HG03175 (cell line): ENCODE measurements around the gene PRKAG2.
"Not testable (repeated sequence)": the region's sequence is repeated elsewhere in the genome, so short reads cannot be mapped to it uniquely, and the experiment has no call there.

Source experiments
- ATAC-seq: cut with Tn5 transposase; IDR thresholded peaks from one replicate; pipeline ENCODE4 v1.9.1; 2021; ENCODE audit warnings: mild to moderate bottlenecking, moderate library complexity; ENCODE audit not compliant: unreplicated experiment

The PRKAG2 gene

DNA sequence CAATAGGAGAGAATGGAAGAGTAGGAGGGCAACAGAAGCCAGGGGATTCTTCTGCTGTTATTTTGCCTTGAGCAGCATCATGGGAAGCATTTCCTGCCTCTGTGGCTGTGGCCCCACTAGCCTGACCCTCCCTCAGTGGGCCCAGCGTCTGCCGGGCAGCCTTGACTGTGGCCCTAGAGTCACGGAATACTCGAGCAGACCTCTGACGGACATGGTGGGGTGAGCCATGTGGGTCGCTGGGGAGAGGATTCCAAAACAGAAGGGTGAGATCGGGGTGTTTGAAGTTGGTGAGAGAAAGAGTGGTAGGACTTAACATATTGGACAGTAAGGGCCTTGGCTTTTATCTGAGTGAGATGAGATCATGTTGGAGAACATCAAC, 8.3 kb upstream of the PRKAG2 start:
- no peak for ATAC-seq

DNA sequence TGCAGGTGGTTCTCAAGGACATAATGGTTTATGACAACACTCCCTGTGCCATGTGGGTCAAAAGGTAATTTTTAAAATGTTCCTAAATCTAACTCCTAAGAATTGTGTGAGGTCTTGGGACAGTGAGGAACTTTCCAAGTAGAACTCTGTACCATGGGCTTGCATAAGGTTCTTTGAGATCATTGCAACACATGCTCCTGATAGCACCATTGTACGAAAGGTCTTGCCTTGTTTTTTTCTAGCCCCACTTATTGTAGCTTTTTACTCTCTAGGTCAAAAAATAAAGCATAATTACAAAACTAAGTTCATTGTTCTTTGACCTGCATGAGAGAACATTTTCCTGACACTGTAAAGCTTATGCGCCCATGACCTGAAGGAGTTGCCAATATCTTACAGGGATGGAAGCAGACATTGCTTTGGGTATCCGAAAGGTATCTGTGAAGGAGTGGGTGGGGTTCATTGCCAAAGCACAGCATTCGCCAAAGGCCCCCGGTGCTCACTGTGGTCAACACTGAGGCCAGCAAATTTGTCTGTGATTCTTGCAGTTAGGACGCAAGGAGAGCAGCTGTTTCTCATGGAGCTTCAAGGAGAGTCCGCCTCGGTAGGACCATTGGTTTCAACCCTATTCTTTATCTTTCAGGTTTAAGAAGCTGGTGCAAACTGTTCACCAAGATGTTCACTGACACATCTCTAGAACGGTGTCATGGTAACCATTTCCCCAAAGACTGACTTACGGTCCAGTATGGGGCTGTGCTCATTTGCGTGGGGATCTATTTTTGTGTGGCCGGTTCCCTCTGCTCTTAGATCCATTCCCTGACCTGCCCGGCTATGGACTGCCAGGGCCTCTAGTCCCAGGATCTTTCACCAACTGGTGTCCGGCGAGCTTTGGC, 7.6 kb upstream of the PRKAG2 start:
- ATAC-seq, result no peak

- no peak for ATAC-seq
These were observed 6.9 kb upstream of the PRKAG2 start for GRCh38 chr7:151883857-151884256.

- ATAC-seq, result no peak
These were observed 5.8 kb upstream of the PRKAG2 start for GRCh38 chr7:151882734-151883133.

DNA sequence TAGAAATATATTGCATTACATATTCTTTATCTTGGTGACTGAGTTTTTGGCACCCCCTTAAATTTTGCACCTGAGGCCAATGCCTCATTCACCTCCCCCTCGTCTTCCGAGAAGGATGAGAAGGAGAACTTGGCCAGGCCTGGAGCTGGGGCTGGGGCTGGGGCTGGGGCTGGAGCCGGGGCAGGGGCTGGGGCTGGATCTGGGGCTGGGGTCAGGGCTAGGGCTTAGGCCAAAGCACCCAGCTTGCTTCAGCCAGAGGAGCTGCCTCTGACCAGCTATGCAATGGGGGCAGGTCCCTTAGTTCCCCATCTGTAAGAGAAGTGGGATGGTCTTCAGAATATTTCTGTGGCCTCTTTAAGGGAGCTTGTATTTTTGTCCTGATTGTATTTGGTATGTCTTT, 3.8 kb upstream of the PRKAG2 start:
- no peak for ATAC-seq

GRCh38 chr7:151877911-151878835, 1.3 kb upstream of the PRKAG2 start:
- no peak for ATAC-seq

DNA sequence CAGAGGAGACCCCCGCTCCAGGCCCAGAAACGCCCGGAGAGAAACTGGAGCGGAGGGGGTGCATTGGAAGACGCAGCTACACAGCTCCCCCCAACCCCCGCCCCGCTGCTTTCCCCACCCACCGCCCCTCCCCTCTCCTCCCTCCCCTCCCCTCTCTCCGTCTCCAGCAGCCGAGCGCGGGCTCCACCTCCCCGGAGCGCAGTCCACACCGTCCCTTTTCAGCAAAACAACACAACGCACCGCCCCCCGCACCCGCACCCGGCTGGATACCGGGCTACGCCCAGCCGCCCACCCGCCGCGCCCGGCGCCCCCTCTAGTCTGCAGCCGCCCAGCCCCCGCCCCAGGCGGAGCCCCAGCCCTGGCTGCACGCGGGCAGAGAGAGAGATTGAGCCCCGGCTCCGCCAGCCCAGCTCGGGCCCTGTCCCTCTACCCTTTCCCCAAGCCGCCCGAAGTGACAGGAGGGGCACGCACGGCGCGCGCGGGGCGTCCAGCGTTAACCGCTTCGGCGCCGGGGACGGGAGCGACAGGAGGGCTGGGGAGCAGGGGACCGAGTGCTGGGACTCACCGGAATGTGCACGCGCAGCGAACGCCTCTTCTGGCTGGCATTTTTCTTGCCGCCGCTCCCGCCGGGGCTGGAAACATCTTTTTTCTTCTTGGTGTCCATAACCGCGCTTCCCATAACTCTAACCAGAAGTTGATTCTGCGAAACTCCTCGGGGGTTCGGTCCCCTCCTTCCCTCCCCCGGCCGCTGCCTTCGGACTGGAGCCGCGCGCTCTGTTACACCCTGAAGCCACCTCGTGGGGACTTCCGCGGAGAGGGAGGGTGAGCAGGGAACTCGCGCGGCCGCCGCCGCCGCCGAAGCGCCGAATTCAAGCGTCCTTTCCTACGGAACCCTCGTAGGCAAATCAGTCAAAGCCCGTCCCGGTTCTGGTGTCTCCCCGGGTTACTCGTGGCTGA, 695 bp downstream of the PRKAG2 start:
- ATAC-seq, result no peak

DNA sequence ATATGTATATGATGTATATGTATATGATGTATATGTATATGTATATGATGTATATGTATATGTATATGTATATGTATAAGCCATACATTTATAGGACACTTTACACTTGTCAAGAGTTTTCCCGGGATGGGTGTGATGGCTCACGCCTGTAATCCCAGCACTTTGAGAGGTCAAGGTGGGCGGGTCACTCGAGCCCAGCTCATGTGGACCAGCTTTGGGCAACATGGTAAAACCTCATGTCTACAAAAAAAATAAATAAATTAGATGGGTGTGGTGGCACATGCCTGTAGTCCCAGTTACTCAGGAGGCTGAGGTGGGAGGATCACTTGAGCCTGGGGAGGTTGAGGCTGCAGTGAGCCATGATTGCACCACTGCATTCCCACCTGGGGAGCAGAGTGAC, 2.4 kb downstream of the PRKAG2 start:
- not testable (repeated sequence) for ATAC-seq

DNA sequence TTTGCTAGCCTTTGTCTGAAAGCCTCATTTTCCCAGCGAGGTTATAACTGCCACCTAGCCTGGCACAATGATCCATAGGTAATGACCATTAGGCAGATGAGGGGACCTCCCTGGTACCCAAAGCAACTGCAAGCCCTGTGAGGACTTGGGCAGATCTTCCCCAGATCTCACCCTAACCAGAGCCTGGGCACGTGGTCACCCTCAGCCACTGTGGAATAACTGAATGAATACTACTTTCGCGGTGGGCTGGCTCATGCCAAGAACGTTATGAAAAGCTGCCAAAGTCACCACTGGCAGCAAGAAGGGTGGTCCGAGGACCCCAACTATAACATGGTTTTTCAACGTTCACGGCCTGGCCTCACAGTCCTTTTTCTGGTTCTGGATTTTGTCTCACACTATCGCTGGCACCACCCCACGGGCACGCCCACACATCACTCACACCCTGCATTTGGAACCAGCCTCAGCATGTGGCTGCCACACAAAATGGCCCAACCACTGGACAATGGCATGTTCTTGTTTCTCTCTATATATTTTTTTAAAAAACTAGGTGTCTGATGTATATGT, 3.4 kb downstream of the PRKAG2 start:
- no peak for ATAC-seq

DNA sequence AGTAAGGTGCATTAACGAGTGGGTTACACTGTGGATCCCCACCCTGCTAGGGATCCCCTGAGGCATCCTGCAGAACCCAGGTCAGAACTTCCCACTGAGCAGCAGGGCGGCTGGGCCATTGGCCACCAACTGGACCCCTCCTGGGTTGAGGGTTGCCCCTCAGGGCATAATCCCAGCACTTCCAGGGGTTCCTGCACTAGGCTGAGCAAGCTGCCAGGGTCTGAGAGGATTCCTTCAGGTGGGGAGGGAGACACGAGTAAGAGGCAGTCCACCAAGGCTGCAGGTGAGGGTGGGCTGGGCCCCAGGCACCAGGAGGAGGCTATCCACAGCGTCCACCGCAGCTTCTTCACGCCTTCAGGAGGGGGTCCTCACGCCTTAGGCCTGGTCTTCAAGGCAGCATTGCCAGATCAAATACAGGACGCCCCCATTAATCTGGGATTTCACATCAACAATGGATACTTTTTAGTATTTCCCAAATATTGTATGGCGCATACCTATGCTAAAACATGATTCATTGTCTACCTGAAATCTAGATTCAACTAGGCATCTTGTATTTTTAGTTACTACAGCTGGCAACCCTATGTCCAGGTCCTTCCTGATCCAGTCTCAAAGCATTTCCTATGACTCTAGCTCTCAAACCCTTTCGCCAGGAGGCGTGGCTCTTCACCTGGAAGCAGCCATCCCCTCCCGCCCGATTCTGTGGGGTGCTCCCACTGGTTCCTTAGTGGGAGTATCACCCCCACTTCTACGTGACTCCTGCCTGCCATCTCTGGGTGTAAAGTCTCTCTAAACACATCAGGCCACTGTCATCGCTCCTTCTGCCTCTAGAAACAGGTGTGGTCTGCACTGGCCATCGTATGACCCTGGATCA, 4.1 kb downstream of the PRKAG2 start:
- ATAC-seq, result no peak

DNA sequence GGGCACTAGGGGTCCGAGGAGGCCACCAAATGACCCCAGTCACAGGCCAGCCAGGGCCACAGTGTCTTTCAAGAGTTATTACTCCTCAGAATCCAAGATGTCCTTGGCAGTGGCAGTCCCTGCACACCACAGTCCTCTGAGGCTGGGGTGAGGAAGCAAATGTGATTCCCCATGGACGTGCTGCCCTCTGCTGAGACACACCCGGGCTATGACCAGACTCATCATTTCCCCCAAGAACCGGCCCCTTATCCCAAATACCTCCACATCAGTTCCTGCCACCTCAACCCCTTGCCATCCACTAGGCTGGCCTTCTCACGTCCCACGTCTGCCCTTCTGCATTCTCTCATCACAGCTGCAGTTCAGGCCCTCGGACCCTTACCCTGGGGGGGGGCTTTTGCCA, 5.0 kb downstream of the PRKAG2 start:
- no peak for ATAC-seq

DNA sequence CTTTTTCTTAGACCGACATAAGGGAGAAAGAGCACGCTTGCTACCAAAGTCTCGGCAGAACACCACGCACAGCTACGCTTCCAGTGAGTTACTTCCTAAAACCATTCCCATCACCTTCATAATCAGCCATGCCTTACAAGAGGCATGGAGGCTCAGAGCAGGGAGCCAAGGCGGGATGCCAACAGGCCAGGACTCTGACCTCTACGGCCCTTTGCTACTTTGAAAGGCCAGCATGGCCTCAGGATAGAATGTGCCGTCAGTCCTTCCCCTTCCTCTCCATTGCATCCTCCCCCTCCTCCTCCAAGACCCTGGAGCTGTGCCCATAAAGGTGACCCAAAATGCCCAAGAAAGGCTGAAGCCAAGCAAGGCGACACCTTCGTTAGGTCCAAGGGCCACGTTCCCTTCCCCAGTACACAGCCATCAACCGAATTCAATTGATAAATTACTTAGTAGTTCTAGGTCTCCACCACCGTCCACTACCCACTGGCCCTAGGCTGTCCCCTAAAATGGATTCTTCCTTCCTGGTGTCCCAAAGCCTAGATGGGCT, 5.7 kb downstream of the PRKAG2 start:
- ATAC-seq, result no peak

DNA sequence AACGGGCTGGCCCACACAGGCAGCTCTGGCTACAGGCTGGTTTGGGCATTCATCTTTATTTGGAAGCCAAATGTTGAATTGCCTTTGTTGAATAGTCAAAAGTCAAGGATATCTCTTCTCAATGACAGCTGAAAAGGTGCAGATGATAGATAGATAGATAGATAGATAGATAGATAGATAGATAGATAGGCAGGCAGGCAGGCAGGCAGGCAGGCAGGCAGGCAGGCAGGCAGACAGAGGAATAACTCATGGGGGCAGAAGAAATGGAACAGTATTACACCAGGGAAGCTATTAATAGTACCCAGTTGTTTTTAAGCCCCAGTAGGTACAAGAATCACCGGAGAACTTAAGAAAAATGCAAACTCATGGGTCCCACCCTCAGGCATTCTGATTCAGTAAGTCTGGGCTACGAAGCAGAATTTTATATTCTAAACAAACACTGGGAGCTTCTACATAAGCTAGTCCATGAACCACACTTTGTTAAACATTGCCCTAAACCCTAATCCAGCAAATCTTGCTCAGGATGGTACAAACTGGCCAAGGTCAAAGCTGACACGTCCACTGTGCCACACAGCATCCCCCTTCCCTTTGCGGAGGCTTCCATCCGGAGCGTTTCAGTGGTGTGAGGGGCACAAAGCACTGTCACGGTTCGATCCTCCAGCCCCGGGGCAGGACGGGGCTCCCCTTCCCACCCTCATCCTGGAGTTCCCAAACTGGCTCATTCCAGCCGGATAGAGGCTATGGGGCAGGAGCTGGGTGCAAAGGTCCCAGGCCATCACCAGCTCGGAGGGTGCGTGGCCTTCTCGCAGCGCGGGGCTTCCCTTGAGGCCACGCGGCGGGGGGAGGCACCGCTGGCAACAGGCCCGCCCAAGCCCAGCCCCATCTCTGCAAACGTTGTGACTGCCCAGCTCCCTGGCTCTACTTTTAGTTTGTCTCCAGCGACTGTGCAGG, 6.7 kb downstream of the PRKAG2 start:
- no peak for ATAC-seq

GRCh38 chr7:151869455-151869854, 7.5 kb downstream of the PRKAG2 start:
- no peak for ATAC-seq

DNA sequence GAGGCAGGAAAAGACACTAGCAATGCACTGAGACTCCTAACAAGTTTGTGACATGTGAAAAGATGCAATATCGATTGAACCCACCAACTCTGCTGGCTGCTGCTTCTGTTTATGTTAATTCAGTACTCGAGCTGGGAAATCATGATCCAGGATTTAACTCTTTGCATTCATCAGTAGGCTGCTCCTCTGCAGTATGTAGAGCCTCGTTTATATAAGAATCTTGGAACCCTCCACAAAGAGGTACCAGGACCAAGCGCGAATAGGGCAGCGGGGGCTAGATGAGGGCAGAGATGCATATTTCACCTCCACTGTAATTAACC, 7.8 kb downstream of the PRKAG2 start:
- ATAC-seq, result no peak

- ATAC-seq, result no peak
These were observed 8.4 kb downstream of the PRKAG2 start for GRCh38 chr7:151868396-151869108.

GRCh38 chr7:151867912-151868311, 9.0 kb downstream of the PRKAG2 start:
- ATAC-seq, result no peak
